Measurements from ENCODE around the gene PIK3R4.

PIK3R4 gene

DNA sequence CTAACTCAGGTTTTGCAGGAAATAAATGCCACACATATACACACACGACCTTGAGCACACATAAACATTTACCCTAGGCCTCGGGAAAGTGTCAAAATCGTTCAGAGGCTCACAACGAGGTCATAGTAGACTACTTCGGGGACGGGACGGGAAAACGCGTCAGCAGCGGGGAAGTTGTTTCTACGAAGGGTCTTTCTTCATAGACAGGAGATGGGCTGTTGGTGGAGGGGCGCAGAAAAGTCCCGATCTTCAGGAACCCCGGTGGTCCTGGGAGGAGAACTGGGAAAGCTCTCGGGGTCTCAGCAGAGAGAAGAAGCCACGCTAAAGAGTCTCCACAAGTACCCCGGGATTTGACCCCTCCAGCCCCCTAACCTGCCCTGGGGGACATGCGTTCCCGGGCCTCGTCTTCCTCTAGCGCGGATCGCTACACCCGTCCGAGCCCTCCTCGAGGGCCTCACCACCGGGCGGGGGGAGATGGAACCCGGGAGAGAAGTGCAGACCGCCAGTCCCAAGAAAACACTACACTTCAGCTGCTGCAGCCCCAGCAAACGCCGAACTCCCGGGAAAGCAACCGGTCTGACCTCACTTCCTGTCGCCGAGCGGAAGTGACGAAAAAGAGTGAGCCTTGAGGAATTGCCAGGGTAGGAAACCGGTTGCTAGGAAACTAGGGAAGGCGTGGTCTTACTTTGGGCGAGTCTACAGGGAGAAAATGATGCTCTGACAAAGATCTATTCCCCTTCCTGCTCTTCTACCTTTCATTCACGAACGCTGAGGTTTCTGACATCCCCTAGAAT lies at the start of gene PIK3R4:
PIK3R4 (minus strand) TSS at position 584 of the 794 bp plus-strand sequence. CDS start 1,611 bp downstream, outside the sequence.
- DNase-seq (ENCODE audit: low spot score) = peak; percentile 100

DNA sequence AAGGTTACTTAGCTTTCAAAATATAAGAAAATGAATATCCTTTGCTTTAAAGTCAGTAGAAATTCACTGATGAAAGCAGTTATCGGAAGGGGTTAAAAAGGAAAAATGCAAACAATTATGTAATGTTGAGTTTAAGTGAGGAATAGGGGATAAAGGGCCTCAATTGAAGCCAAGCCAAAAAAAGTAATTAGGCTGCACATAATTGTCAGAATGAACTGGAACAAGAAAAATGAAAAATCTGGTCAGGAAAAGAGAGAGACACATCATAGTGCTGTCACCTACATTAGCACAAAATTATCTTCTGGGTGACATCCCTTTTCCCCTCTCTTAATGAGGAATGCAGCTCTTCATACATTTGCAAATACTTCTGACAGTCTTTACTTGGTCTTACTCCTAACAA lies 48.8 kb upstream of the PIK3R4 start:
- no peak for DNase-seq (ENCODE audit: low spot score)

DNA sequence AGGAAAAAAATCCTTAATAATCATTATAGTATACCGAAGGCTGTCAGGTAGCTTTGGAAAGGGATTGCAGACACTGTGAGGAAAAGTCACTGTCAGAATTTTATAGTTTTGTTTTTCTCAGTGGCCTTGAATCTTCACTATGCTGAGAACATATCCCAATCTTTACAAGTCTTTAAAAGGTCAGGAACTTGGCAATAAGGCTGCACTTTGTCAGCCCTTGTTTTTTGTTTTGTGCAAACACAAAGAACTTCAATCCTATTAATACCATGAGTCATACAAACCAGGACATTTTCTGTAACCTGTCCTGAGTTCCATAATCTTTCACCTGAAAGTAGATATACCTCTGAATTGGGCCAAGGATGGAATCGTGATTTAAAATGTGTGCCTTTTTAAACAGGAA lies 45.6 kb upstream of the PIK3R4 start:
- no peak for DNase-seq (ENCODE audit: low spot score)

DNA sequence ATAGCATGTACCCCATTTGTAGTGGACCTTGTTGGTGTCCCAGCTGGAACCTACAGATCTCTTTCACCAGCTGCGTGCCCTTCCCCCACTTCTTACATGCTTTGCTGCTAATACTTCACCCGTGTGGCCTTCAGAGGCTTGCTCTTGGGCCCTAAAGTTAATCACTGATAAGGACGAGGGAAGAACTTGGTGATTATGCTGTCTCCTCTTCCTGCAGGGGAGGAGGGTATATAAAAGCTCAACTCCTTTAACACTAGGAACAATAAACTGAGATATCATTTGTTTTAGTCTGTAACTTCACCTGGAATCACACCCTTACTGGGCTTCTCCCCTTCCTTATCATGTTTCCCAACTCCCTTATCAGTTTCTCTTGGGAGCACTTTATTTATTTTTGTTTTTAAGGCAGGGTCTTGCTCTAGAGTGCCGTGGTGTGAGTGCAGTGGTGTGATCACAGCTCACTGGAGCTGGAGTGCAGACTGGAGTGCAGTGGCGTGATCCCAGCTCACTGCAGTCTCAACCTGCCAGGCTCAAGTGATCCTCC lies 43.2 kb upstream of the PIK3R4 start:
- no peak for DNase-seq (ENCODE audit: low spot score)

DNA sequence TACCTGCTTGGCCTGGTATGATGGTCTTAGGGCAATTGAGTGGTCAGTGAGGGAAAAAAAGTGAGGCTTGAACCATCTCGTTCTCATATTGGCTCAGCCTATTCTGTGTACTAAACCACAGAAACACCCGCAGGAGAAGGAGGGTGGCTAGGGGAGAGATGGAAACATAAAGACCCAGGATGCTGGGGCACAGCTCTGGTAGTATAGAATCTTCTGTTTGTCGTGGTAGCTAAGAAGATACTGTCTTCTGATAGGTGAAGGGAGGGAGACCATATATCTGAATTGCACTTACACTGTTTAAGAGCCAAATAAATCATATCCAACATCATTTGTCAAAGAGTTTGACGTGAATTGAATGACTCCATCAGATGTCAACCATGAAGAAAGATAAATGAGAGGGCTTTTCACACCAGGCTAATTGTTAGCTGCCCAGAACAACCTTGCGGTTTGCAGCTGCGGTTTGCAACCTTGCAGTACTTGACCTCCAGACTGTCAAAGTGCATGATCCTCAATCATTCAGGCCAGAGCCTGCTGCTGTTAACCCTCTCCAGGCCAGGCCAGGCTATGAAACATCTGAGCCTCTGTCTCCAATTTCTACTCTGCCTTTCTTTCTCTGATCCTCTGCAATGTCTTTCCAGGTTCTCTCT lies 40.9 kb upstream of the PIK3R4 start:
- no peak for DNase-seq (ENCODE audit: low spot score)

DNA sequence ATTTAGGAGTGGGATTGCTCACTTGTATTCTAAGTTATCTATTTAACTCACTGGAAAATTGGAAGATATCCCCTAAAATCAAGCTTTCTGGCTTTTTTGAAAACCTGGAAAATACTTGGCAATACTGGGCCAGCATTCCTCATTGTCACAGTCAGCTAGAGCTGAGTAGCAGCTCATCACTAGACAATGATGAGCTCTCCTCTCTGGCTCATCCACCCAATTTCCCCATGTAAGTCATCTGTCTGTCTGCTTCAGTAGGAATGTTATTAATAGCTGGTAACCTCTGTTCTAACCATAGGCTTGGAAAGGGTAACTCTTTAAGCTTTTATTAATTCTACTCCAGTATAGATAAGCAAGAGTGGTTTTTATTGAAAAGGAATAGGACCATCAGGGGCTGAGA lies 39.7 kb upstream of the PIK3R4 start:
- no peak for DNase-seq (ENCODE audit: low spot score)

DNA sequence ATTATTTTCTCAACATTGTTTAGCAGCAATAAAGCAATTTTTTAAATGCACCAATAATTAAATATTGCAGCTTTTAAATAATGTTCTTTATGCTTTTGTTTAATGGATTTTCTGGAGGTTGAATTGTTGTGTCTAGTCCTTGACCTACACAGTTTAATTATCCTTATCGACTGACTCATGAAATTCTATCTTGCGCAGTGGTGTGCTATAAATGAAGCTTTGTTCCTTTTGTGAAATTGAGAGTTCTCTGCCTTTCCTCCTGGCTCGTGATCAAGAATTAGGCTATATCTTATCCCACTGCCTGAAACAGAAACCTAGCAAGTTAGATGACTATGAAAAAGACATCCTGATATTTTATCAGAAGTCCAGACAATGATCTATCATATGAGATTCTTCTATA lies 37.0 kb upstream of the PIK3R4 start:
- DNase-seq (ENCODE audit: low spot score) = no peak

DNA sequence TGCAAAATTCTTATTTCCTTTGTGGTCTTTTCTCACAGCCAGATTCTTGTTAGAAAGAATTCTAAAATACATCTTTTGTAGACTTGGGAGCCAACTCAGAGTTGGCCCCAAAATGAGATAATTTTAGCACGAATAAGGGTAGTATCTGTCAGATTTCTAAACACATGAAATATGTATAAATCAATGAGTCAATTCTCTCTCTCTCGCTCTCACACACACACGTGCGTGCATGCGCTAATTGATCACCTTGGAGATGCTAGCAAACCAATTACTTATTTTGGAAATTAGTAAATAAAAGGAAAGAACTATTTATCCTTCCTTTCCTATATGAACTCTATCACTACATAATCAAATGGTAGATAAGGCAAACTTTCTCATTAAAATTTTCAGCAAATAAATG lies 32.9 kb upstream of the PIK3R4 start:
- no peak for DNase-seq (ENCODE audit: low spot score)

DNA sequence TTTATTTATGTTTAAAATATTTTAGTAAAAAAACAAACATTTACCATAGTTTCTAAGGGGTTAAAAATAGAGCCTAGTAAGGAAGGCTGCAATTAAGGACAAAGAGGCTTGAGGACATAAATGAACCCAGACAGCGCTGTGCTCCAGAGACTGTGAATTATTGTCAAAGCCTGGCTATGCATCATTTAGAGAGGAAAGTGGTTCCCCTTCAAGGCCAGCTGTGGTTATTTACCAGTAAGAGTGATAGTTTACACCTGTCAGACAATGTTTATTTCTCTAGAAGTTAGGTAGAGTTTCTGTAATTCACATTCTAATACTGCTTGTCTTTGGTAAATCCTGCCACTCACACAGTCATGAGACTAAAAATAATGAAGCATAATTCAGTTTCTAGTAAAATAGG lies 32.4 kb upstream of the PIK3R4 start:
- DNase-seq (ENCODE audit: low spot score) = no peak

DNA sequence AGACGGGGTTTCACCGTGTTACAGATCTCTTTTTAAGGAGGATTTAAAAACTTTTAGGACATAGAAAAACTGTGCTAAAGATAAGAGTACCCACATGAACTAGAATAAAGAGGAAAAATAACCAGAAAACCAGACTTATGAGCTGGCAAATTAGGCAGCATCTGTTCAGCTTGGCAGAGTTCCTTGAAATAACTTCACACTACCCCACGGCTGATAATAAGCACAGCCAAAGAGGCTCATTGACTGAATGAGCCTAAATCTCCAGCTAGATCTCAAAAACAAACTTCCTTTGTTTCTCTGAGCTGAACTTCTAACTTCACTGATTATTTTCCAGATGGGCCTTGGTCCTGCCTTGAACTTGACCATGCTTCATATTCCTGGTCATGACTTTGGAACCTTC lies 26.7 kb upstream of the PIK3R4 start:
- no peak for DNase-seq (ENCODE audit: low spot score)

DNA sequence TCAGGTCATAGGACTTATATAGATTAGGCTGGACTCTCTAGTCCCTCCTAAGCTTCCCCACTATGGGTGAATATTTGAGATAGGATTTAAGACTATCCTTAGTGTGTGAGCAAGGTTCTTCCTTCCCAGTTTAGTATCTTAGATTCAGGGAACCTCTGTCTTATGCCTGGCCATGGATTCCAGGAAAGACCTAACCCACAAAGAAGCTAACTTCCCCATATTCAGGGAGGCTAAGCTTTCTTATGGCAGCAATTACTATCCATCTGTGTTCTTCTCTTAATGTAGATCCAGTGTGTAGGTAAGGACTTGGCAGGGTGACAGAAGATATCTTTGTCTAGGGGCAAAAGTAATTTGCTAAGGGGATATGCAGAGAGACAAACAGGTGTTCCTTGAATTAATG lies 25.5 kb upstream of the PIK3R4 start:
- DNase-seq (ENCODE audit: low spot score) = no peak

DNA sequence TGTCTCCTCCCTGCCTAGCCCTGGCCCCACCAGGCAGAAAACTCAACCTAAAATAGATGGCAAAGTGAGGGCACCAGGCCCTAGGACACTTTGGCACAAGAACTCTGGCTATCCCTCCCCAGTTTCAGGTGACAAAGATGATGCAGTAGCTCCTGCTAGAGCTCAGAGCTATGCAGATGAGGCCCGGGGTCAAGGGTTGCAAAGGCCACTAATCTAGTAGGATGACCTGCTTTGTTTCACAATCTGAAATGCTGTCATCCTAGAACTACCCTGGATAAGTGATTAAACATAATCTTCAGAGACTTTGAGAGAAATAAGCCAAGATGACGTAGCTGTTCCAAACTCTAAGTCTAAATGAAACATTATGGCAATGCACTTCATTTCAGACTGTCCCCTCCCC lies 24.0 kb upstream of the PIK3R4 start:
- DNase-seq (ENCODE audit: low spot score) = no peak

DNA sequence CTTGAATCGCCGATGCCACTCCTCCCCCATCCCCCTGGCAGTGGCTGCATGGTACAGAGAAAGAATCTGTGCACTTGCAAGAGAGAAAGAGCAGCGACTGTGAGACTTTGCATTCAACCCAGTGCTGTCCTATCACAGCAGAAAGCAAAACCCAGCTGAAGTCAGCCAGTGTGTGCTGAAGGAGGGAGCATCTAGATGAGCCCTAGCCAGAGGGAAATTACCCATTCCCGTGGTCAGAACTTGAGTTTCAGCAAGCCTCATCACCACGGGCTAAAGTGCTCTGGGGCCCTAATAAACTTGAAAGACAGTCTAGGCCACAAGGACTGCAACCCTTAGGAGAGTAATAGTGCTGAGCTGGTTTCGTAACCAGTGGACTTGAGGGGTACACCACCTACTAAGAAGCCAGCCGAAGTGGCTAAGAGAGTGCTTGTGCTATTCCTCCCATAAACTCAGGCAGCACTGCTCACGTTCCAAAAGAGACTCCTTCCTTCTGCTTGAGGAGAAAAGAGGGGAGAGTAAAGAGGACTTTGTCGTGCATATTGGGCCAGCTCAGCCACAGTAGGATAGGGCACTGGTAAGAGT lies 15.2 kb upstream of the PIK3R4 start:
- DNase-seq (ENCODE audit: low spot score) = no peak

DNA sequence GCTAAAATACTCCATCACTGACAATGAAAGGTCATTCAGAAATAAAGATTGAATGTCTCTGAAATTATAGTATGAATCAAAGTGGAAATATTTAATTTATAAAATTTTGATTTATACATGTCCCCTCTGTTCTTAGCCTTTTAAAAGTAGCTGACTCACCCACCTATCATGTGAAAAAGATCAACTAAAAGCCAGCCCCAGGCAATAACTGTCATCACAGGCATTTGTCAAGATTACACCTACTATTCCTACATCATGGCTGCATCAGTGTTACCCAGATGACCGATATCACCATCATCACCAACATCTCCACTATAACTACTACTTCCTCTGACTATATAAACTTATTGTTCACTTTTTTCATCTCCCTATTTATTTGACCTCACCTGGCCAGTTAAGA lies 14.3 kb upstream of the PIK3R4 start:
- DNase-seq (ENCODE audit: low spot score) = no peak

DNA sequence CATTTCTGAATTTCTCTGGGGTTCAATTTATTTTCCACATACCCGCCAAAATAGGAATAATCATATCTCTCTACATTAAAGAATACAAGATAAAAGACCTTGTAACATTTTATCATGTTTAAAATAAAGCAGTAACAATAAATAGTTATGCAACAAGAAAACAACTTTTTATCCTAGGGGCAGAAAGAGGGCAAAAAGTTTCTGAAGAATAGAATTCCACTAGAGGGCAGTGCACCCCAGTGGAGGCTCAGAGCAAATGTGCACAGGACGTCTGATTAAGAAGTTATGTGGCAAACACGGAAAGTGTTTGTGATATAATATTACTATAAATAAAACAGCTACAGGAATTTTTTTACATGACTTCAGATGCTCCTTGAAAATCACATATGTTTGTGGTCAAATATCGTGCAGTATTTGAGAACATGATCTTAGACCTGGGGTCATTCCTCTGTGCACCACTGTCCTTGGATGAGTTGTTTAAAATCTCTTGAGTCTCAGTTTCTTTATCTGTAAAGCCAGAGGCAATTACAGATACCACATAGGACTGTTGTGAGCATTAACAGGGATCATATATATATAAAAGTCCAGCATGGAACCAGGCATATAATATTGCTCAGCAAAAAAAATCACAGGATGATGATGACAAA lies 13.2 kb upstream of the PIK3R4 start:
- DNase-seq (ENCODE audit: low spot score) = peak; percentile 87

DNA sequence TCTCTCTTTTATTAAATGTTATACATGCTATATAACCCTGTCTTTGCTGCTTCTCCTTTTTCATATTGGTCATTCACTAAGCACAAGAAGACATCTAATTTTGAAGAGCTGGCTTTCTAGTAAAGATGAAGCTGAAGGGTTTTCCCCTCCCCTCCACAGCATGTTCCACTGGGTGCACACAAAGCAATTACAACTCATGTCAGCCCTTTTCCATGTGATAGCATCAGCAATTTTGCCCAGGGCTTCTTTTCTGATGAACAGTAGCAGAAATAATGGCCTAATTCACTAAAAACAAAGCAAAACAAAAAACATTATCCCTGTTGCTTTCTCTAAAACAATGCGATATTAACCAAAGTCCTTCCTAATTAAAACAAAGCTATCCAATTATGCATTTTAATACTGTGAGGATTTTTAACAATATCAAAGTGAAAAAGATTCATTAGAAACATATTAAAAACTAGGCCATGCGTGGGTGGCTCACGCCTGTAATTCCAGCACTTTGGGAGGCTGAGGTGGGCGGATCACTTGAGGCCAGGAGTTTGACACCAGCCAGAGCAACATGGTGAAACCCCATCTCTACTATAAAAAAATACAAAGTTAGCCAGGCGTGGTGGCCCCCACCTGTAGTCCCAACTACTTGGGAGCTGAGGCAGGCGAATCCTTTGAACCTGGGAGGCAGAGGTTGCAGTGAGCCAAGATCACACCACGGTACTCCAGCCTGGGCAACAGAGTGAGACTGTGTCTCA lies 12.2 kb upstream of the PIK3R4 start:
- DNase-seq (ENCODE audit: low spot score) = no peak

DNA sequence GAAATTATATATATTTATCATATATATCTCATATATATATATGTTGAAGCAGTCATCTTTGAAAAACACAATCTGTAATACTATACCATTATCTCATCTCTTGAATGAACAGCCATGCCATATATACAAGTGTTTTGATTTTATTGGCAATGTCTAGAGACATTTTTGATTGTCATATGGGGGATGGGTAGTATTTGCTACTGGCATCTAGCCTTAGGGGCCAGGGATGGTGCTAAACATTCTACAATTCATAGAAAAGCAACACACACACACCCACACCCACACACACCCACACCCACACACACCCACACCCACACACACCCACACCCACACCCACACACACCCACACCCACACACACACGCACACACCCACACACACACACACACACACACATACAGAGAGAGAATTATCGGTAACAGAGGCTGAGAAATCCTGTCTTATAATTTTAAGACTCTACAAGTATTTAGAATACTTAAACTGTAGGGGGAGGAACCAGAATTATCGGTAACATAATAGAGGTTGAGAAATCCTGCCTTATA lies 11.1 kb upstream of the PIK3R4 start:
- no peak for DNase-seq (ENCODE audit: low spot score)

DNA sequence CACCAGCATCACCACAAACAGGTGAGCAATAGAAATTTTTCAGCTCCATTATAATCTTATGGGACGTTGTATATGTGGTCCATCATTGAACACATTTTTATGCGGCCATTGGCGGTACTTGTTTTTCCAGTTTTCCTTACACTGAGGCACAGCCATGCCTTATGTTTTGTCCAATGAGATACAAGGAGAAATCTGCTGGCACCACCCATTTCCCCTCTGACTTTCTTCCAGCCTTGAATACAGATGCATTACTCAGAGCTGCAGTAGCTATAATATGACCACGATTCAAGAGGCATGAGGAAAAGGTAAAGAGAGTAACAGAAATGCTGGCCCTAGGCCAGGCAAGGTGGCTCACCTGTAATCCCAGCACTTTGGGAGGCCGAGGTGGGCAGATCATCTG lies 9.0 kb upstream of the PIK3R4 start:
- no peak for DNase-seq (ENCODE audit: low spot score)

DNA sequence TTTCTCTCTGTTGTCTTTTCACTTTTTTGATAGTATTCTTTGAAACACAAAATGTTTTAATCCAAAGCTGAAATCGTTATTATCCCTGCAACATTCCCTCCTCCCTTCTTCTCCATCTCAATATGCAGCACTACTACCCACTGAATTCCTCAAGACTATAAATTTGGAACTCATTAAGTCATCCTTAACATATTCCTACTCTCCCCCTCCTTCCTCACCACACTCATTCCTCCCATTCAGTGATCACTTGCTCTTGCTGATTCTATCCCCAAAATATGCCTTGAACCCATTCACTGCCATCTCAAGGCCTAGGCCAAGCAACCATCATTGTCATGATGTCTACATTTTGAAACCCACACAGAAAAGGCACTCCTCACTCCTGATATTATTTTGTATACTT lies 2.4 kb upstream of the PIK3R4 start:
- no peak for DNase-seq (ENCODE audit: low spot score)

DNA sequence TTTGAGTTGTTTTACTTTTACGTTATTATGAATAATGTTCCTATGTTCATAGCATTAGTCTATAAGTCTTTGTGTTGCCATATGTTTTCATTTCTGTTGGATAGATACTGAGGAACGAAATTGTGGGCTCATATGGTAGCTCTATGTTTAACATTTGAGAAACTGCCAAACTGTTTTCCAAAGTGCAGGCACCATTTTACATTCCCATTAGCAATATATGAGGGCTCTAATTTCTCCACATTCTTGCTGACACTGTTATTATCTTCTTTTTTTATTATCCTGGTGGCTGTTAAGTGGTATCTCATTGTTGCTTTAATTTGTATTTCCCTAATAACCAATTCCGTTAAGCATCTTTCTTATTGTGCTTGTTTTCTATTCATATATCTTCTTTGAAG lies 1.8 kb upstream of the PIK3R4 start:
- no peak for DNase-seq (ENCODE audit: low spot score)

DNA sequence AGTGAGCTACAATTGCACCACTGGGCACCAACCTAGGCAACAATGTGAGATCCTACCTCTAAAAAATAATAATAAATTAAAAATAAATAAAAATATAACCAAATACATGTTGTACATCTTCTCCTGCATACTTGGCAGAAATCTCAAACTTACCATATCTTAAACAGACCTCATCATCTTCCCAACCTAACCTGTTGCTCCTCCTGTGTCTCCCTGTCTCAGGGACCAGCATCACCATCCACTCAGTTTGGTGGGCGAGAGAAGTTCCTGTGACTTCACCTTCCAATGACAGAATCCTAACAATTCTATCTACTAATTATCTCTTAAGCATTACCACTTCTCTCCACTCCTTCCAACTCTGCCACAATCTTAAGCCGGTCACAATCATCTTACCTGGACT lies 3.3 kb downstream of the PIK3R4 start:
- DNase-seq (ENCODE audit: low spot score) = no peak
